ENCODE results near the gene TCF4. TPM values are rescaled to one million over a fixed set of nuclear protein-coding genes. Genes with fewer than 3 reads are reported as not detected.
A peak's percentile ranks its signal among the peaks of the same experiment; 100 is the strongest.

TCF4 gene
- total RNA-seq, 6 donors from 2014 or later: 70.6 to 115 (median 92.4) TPM

- Histone ChIP-seq H3K27me3 (no peaks in the 10 kb centered on the region), H3K36me3 (no peaks in the 10 kb centered on the region), H3K4me3 (no peak overlapping the region), H3K9me3 (no peaks in the 10 kb centered on the region), H3K27ac (peak overlapping the region in 3 of 4 donors; percentile 36 to 79 (median 59)), H3K4me1 (peaks cover 0 to 19% (median 14%) of the 10 kb centered on the region in 4 donors)
- no peak for ATAC-seq (ENCODE audit: low FRiP score in 2 of 2)
- WGBS, 2 donors: 94% methylated on average over 5 of the region's 5 CpGs
- TF ChIP-seq CTCF (IDR thresholded peaks at IDR 0.05) (no peak), POLR2A (IDR thresholded peaks at IDR 0.05) (no peak), POLR2AphosphoS5 (IDR thresholded peaks at IDR 0.05) (no peak), EP300 (IDR thresholded peaks at IDR 0.05) (no peak)
- no peak for DNase-seq
Measured at GRCh38 chr18:55404136-55404830, 183.7 kb downstream of the TCF4 start.

- H3K27ac ChIP-seq: peak overlapping the region; percentile 36 to 79 (median 65)
- ATAC-seq (ENCODE audit: low FRiP score in 2 of 2) (no peak), DNase-seq (no peak)
- 57 to 65% methylated on average over 5 of the region's 5 CpGs for WGBS, 2 donors
- H3K4me1 ChIP-seq: peaks cover 0 to 19% (median 18%) of the 10 kb centered on the region in 4 donors
- peak overlapping the region in 2 of 4 donors; percentile 6 to 23 for H3K4me3 ChIP-seq
- no peaks in the 10 kb centered on the region for H3K27me3 ChIP-seq
- no peaks in the 10 kb centered on the region for H3K36me3 ChIP-seq
- TF ChIP-seq POLR2A (IDR thresholded peaks at IDR 0.05): no peak
- TF ChIP-seq CTCF (IDR thresholded peaks at IDR 0.05): no peak
- no peak for TF ChIP-seq POLR2AphosphoS5 (IDR thresholded peaks at IDR 0.05)
- no peaks in the 10 kb centered on the region for H3K9me3 ChIP-seq
Measured at GRCh38 chr18:55403421-55403949, 184.5 kb downstream of the TCF4 start.

GRCh38 chr18:55402731-55403405, 185.1 kb downstream of the TCF4 start:
- 55 to 59% methylated on average over 10 of the region's 10 CpGs for WGBS, 2 donors
- H3K9me3 ChIP-seq: no peaks in the 10 kb centered on the region
- H3K36me3 ChIP-seq: no peaks in the 10 kb centered on the region
- H3K27ac ChIP-seq: peak overlapping the region; percentile 59 to 79 (median 68)
- peak overlapping the region in 2 of 4 donors; percentile 6 to 23 for H3K4me3 ChIP-seq
- H3K4me1 ChIP-seq: peaks cover 0 to 24% (median 20%) of the 10 kb centered on the region in 4 donors
- ATAC-seq (ENCODE audit: low FRiP score in 2 of 2) (no peak), DNase-seq (no peak)
- H3K27me3 ChIP-seq: no peaks in the 10 kb centered on the region
- TF ChIP-seq POLR2A (IDR thresholded peaks at IDR 0.05) (no peak), POLR2AphosphoS5 (IDR thresholded peaks at IDR 0.05) (no peak), EP300 (IDR thresholded peaks at IDR 0.05) (no peak), CTCF (IDR thresholded peaks at IDR 0.05) (no peak)

DNA sequence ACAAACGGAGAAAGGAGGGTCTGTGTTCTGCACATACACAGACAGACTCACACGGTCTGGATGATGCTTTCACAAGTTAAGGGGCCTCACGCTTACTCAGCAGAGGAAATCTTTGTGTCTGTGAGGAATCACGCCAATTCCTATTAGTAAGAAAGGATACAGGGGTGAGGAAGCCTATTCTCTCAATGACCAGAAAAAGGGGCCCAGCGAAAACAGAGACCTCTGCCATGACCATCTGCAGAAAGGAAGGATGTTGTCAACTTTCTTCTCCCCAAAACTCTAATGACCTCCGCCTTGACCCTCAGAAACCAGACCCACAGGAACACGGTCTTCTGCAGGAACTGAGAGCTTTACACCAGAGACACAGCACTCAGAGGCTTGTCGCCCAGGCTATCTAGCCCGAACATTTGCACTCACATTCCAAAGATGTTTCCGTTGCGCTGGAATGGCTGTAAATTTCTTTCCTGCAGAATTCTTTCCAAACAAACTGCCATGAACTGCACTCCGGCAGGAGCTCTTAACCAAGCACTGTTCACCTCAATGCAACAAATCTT, 186.3 kb downstream of the TCF4 start:
- TF ChIP-seq CTCF (IDR thresholded peaks at IDR 0.05) (no peak), POLR2AphosphoS5 (IDR thresholded peaks at IDR 0.05) (peak; percentile 6 to 22)
- Histone ChIP-seq H3K9me3 (no peaks in the 10 kb centered on the region), H3K27ac (peak overlapping the region; percentile 59 to 79 (median 68)), H3K36me3 (no peaks in the 10 kb centered on the region), H3K4me1 (peaks cover 0 to 24% (median 20%) of the 10 kb centered on the region in 4 donors), H3K27me3 (no peaks in the 10 kb centered on the region), H3K4me3 (peak overlapping the region in 3 of 4 donors; percentile 12 to 34 (median 23))
- peak in 1 of 2 donors; percentile 69 for ATAC-seq (ENCODE audit: low FRiP score in 2 of 2)
- WGBS, 2 donors: 34 to 40% methylated on average over 12 of the region's 12 CpGs
- DNase-seq: no peak

Data from upper lobe of left lung (tissue), 6 donors.